HEK293 (cell line): ENCODE measurements around the gene PHETA1.
A peak's percentile ranks its signal among the peaks of the same experiment; 100 is the strongest.
"Not testable (repeated sequence)": the region's sequence is repeated elsewhere in the genome, so short reads cannot be mapped to it uniquely, and the experiment has no call there.

ENCODE experiments used
- CTCF ChIA-PET: fragments of 350-600 bp; formaldehyde crosslinking; extraction: SDS; loops from one replicate; lab custom pipeline; 2021; ENCODE audit warnings: antibody characterized with exemption; lab: Yijun Ruan, JAX
- POLR2A ChIA-PET: fragments of 300-600 bp; formaldehyde crosslinking; extraction: SDS; loops from one replicate; lab custom pipeline; 2020; ENCODE audit warnings: antibody characterized with exemption, inconsistent platforms; lab: Yijun Ruan, JAX
- H3K27ac ChIP-seq: fragments of 200-500 bp; sonication (Bioruptor generic); 2 replicates; pipeline ENCODE4 v1.5.1; 2014; ENCODE audit warnings: low read depth, low read length, control low read depth, inconsistent platforms; ENCODE audit errors: extremely low read depth
- H3K36me3 ChIP-seq, 2 experiments: fragments of 200-500 bp in 1 of 2; sonication (Bioruptor generic) in 1 of 2; 1 replicate in 1 of 2; 2 replicates in 1 of 2; pipeline ENCODE4 v1.5.1; 2014 to 2017; ENCODE audit warnings: inconsistent platforms in 2 of 2, low read length in 2 of 2; ENCODE audit not compliant: control insufficient read depth in 2 of 2, insufficient read depth in 1 of 2
- H3K4me1 ChIP-seq: fragments of 200-500 bp; sonication (Bioruptor generic); 2 replicates; pipeline ENCODE4 v1.5.1; 2014; ENCODE audit warnings: mild to moderate bottlenecking, low read length, inconsistent platforms; ENCODE audit not compliant: control insufficient read depth, insufficient read depth
- H3K4me3 ChIP-seq: 2 replicates; pipeline ENCODE4 v1.5.1; 2011; ENCODE audit warnings: low read depth, mild to moderate bottlenecking, control low read depth, low read length, moderate library complexity
- H3K9me3 ChIP-seq: fragments of 200-500 bp; sonication (Bioruptor generic); 2 replicates; pipeline ENCODE4 v1.5.1; 2014; ENCODE audit warnings: low read depth, low read length, inconsistent platforms; ENCODE audit not compliant: control insufficient read depth, insufficient read depth
- FEZF1 ChIP-seq: fragments of 450-650 bp; formaldehyde crosslinking; IDR thresholded peaks from 2 replicates; pipeline ENCODE4 v1.5.1; 2016; ENCODE audit warnings: missing biosample characterization, missing genetic modification characterization
- GLI4 ChIP-seq: fragments of 450-650 bp; formaldehyde crosslinking; IDR thresholded peaks from 2 replicates; pipeline ENCODE4 v1.5.1; 2016; ENCODE audit warnings: missing biosample characterization, missing genetic modification characterization
- KLF1 ChIP-seq: fragments of 450-650 bp; formaldehyde crosslinking; IDR thresholded peaks from 2 replicates; pipeline ENCODE4 v1.5.1; 2016; ENCODE audit warnings: missing biosample characterization, missing genetic modification characterization
- KLF8 ChIP-seq: fragments of 450-650 bp; formaldehyde crosslinking; IDR thresholded peaks from 2 replicates; pipeline ENCODE4 v1.5.1; 2016; ENCODE audit warnings: missing biosample characterization, missing genetic modification characterization
- SALL2 ChIP-seq: fragments of 450-650 bp; formaldehyde crosslinking; IDR thresholded peaks from 2 replicates; pipeline ENCODE4 v1.5.0; 2017; ENCODE audit warnings: missing biosample characterization, mild to moderate bottlenecking, missing genetic modification characterization, borderline replicate concordance
- YY1 ChIP-seq: fragments of 450-650 bp; formaldehyde crosslinking; IDR thresholded peaks from 2 replicates; pipeline ENCODE4 v1.5.1; 2018; ENCODE audit warnings: missing biosample characterization, missing genetic modification characterization
- ZBTB1 ChIP-seq: fragments of 450-650 bp; formaldehyde crosslinking; IDR thresholded peaks from 2 replicates; pipeline ENCODE4 v1.5.1; 2016; ENCODE audit warnings: missing biosample characterization, missing genetic modification characterization
- ZBTB17 ChIP-seq: fragments of 450-650 bp; formaldehyde crosslinking; IDR thresholded peaks from 2 replicates; pipeline ENCODE4 v1.5.1; 2016; ENCODE audit warnings: missing biosample characterization, missing genetic modification characterization
- ZBTB20 ChIP-seq: fragments of 450-650 bp; formaldehyde crosslinking; IDR thresholded peaks from 2 replicates; pipeline ENCODE4 v1.5.1; 2016; ENCODE audit warnings: missing biosample characterization, missing genetic modification characterization
- ZBTB8A ChIP-seq: fragments of 450-650 bp; formaldehyde crosslinking; IDR thresholded peaks from 2 replicates; pipeline ENCODE4 v1.5.1; 2016; ENCODE audit warnings: missing biosample characterization, missing genetic modification characterization
- ZFP3 ChIP-seq: fragments of 450-650 bp; formaldehyde crosslinking; IDR thresholded peaks from 2 replicates; pipeline ENCODE4 v1.5.1; 2016; ENCODE audit warnings: low read depth, missing biosample characterization, missing genetic modification characterization
- ZFP37 ChIP-seq: fragments of 450-650 bp; formaldehyde crosslinking; IDR thresholded peaks from 2 replicates; pipeline ENCODE4 v1.5.1; 2016; ENCODE audit warnings: missing biosample characterization, missing genetic modification characterization
- ZNF132 ChIP-seq: fragments of 450-650 bp; formaldehyde crosslinking; IDR thresholded peaks from 2 replicates; pipeline ENCODE4 v1.5.1; 2017; ENCODE audit warnings: missing biosample characterization, missing genetic modification characterization, borderline replicate concordance
- ZNF146 ChIP-seq: fragments of 450-650 bp; formaldehyde crosslinking; IDR thresholded peaks from 2 replicates; pipeline ENCODE4 v1.5.1; 2016; ENCODE audit warnings: missing biosample characterization, missing genetic modification characterization
- ZNF19 ChIP-seq: fragments of 450-650 bp; formaldehyde crosslinking; IDR thresholded peaks from 2 replicates; pipeline ENCODE4; 2016; ENCODE audit warnings: missing biosample characterization, missing genetic modification characterization, low read depth
- ZNF350 ChIP-seq: fragments of 450-650 bp; formaldehyde crosslinking; IDR thresholded peaks from 2 replicates; pipeline ENCODE4 v1.5.0; 2017; ENCODE audit warnings: missing biosample characterization, mild to moderate bottlenecking, missing genetic modification characterization
- ZNF366 ChIP-seq: fragments of 450-650 bp; formaldehyde crosslinking; conservative IDR thresholded peaks from 2 replicates; pipeline ENCODE4 v1.5.1; 2016; ENCODE audit warnings: missing biosample characterization, missing genetic modification characterization
- ZNF37A ChIP-seq: fragments of 450-650 bp; IDR thresholded peaks from 2 replicates; pipeline ENCODE4 v1.5.1; 2018; ENCODE audit warnings: missing biosample characterization, missing genetic modification characterization
- ZNF404 ChIP-seq: fragments of 450-650 bp; formaldehyde crosslinking; IDR thresholded peaks from 2 replicates; pipeline ENCODE4 v1.5.1; 2017; ENCODE audit warnings: missing biosample characterization, missing genetic modification characterization
- ZNF416 ChIP-seq: fragments of 450-650 bp; formaldehyde crosslinking; IDR thresholded peaks from 2 replicates; pipeline ENCODE4 v1.5.1; 2016; ENCODE audit warnings: missing biosample characterization, missing genetic modification characterization
- ZNF426 ChIP-seq: fragments of 450-650 bp; formaldehyde crosslinking; IDR thresholded peaks from 2 replicates; pipeline ENCODE4 v1.5.1; 2017; ENCODE audit warnings: missing biosample characterization, missing genetic modification characterization, mild to moderate bottlenecking, inconsistent platforms, moderate library complexity
- ZNF571 ChIP-seq: fragments of 450-650 bp; formaldehyde crosslinking; IDR thresholded peaks from 2 replicates; pipeline ENCODE4 v1.5.0; 2017; ENCODE audit warnings: missing biosample characterization, missing genetic modification characterization
- ZNF707 ChIP-seq: fragments of 450-650 bp; formaldehyde crosslinking; IDR thresholded peaks from 2 replicates; pipeline ENCODE4 v1.5.1; 2016; ENCODE audit warnings: missing biosample characterization, missing genetic modification characterization
- ZNF843 ChIP-seq: fragments of 450-650 bp; formaldehyde crosslinking; IDR thresholded peaks from 2 replicates; pipeline ENCODE4 v1.5.1; 2016; ENCODE audit warnings: missing biosample characterization, missing genetic modification characterization
- TF ChIP-seq, protein P1 (sequence below): fragments of 450-650 bp; formaldehyde crosslinking; IDR thresholded peaks from 2 replicates; pipeline ENCODE4 v1.5.1; 2017; ENCODE audit warnings: missing biosample characterization, missing genetic modification characterization
- TF ChIP-seq, protein P2 (sequence below): fragments of 450-650 bp; formaldehyde crosslinking; IDR thresholded peaks from 2 replicates; pipeline ENCODE4 v1.5.1; 2016; ENCODE audit warnings: missing biosample characterization, missing genetic modification characterization, low read depth
- TF ChIP-seq, protein P3 (sequence below): fragments of 450-650 bp; formaldehyde crosslinking; IDR thresholded peaks from 2 replicates; pipeline ENCODE4 v1.5.1; 2016; ENCODE audit warnings: missing biosample characterization, missing genetic modification characterization

The PHETA1 gene

GRCh38 chr12:111399741-111400404, 31.0 kb upstream of the PHETA1 start:
- peak; percentile 97 for TF ChIP-seq ZBTB17 (tag by site-specific recombination)
- TF ChIP-seq ZNF366 = peak; percentile 97
- POLR2A ChIA-PET = interaction anchor here (0.7 kb wide), 1 partner anchor 8 kb away, joined by 6 read pairs; no protein-coding TSS in a partner anchor
- H3K4me3 ChIP-seq, H3K27ac ChIP-seq, H3K9me3 ChIP-seq, H3K4me1 ChIP-seq, H3K36me3 ChIP-seq: not testable (repeated sequence)
- CTCF ChIA-PET = interaction anchor here (0.6 to 6.7 kb wide), 3 partner anchors 52 to 269 kb away, joined by 3 to 217 read pairs (median 4); no protein-coding TSS in a partner anchor

DNA sequence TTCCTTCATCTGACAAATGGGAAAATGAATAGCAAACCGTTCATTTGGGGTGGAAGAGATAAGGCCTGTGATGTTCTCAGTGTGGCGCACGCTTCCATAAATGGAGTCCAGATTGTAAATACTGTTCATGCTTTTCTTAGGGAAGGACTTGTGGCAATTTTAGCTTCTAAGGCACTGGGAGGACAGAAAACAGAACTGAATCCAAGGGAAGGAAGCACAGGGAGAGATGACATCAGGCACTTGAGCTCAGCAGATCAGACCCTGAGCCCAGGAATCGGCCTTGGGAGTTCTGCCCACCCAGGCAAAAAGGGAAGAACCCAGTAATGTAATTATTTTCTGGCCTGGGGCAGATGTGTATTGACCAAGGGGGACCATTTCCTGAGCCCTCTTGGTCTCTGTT, 29.6 kb upstream of the PHETA1 start:
- CTCF ChIA-PET = interaction anchor here (0.6 to 6.7 kb wide), 9 partner anchors 26 to 348 kb away, joined by 3 to 217 read pairs (median 3); partner anchors contain the start of gene PHETA1
- Histone ChIP-seq H3K27ac (no peak overlapping the region), H3K4me1 (no peaks in the 10 kb centered on the region), H3K4me3 (no peak overlapping the region), H3K9me3 (no peaks in the 10 kb centered on the region), H3K36me3 (no peaks in the 10 kb centered on the region)
- POLR2A ChIA-PET = no interaction called here
- TF ChIP-seq ZBTB20 (tag by site-specific recombination) (peak; percentile 76), ZFP37 (tag by site-specific recombination) (no peak)

DNA sequence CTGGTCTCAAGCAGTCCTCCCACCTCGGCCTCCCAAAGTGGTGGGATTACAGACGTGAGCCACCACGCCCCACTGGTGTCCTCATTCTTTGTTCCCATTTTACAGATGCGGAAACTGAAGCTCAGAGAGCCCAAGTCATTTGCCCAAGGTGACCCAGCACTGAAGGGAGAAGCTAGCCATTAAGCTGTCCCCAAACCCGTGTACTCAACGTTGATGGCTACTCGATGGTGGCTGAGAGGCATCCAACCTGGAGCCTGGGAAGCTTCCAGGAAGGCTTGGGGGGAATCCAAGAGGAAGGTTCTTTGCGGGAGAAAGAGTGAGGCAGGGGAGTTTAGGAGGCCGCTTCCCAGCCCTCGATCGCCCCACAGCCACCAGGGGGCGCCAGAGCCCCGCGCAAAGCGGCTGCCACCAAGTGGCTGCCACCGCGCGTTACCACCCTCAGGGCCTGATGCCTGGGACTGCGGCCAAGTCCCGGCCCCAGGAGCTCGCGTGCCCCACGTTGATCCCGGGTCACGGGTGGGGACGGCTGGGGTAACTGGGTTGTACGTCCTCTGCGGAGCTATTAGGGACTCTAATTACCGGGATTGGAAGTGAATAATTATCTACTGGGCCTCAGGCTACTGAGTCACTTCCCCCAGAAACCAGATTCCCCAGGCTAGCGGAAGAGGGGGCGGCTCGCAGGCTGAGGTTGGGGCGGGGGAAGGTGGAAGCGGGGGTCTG, 28.0 kb upstream of the PHETA1 start:
- H3K4me1 ChIP-seq = no peaks in the 10 kb centered on the region
- no peak for TF ChIP-seq ZNF571
- TF ChIP-seq ZNF416 (tag by site-specific recombination) = no peak
- TF ChIP-seq YY1 = no peak
- no peak for TF ChIP-seq ZNF426
- TF ChIP-seq KLF8 (tag by site-specific recombination) = no peak; the same call in 1 of the 2 replicates
- no peak for TF ChIP-seq ZFP3 (tag by site-specific recombination)
- 0 out of 2 replicates have a peak, but pooled peaks have one; percentile 13 for TF ChIP-seq ZBTB8A (tag by site-specific recombination)
- TF ChIP-seq ZNF37A = no peak
- TF ChIP-seq FEZF1 = peak; percentile 64
- TF ChIP-seq ZNF843 = peak; percentile 19; the same call in 1 of the 2 replicates
- TF ChIP-seq ZNF19 (tag by site-specific recombination) = no peak
- TF ChIP-seq GLI4 (tag by site-specific recombination) = no peak
- TF ChIP-seq SALL2 (tag by site-specific recombination) = no peak
- TF ChIP-seq, protein P1, sequence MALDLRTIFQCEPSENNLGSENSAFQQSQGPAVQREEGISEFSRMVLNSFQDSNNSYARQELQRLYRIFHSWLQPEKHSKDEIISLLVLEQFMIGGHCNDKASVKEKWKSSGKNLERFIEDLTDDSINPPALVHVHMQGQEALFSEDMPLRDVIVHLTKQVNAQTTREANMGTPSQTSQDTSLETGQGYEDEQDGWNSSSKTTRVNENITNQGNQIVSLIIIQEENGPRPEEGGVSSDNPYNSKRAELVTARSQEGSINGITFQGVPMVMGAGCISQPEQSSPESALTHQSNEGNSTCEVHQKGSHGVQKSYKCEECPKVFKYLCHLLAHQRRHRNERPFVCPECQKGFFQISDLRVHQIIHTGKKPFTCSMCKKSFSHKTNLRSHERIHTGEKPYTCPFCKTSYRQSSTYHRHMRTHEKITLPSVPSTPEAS = no peak
- TF ChIP-seq, protein P2, sequence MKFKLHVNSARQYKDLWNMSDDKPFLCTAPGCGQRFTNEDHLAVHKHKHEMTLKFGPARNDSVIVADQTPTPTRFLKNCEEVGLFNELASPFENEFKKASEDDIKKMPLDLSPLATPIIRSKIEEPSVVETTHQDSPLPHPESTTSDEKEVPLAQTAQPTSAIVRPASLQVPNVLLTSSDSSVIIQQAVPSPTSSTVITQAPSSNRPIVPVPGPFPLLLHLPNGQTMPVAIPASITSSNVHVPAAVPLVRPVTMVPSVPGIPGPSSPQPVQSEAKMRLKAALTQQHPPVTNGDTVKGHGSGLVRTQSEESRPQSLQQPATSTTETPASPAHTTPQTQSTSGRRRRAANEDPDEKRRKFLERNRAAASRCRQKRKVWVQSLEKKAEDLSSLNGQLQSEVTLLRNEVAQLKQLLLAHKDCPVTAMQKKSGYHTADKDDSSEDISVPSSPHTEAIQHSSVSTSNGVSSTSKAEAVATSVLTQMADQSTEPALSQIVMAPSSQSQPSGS (tag by site-specific recombination) = no peak
- TF ChIP-seq ZBTB1 (tag by site-specific recombination) = no peak
- TF ChIP-seq ZNF350 (tag by site-specific recombination) = no peak
- TF ChIP-seq ZNF132 = no peak
- TF ChIP-seq ZNF404 (tag by site-specific recombination) = no peak
- TF ChIP-seq ZFP37 (tag by site-specific recombination) = no peak
- TF ChIP-seq ZNF707 (tag by site-specific recombination) = no peak
- TF ChIP-seq ZNF146 (tag by site-specific recombination) = no peak
- peak; percentile 53 for TF ChIP-seq KLF1 (tag by site-specific recombination)
- TF ChIP-seq, protein P3, sequence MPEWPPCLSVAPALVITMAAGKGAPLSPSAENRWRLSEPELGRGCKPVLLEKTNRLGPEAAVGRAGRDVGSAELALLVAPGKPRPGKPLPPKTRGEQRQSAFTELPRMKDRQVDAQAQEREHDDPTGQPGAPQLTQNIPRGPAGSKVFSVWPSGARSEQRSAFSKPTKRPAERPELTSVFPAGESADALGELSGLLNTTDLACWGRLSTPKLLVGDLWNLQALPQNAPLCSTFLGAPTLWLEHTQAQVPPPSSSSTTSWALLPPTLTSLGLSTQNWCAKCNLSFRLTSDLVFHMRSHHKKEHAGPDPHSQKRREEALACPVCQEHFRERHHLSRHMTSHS = no peak

More for the DNA sequence above, 28.0 kb upstream of the PHETA1 start:
- H3K4me3 ChIP-seq = peak overlapping the region; percentile 21
- H3K27ac ChIP-seq = no peak overlapping the region
- no peaks in the 10 kb centered on the region for H3K36me3 ChIP-seq
- H3K9me3 ChIP-seq = no peaks in the 10 kb centered on the region
- ChIA-PET CTCF (interaction anchor here (0.5 to 6.7 kb wide), 68 partner anchors 8 to 1766 kb away, joined by 3 to 217 read pairs (median 4); partner anchors contain the start of genes ACAD10, BRAP and SH2B3), POLR2A (interaction anchor here (0.5 to 1.2 kb wide), 4 partner anchors 28 to 301 kb away, joined by 3 to 6 read pairs (median 4); partner anchors contain the start of gene PHETA1)
